Left ventricle myocardium superior (tissue), 1 donor: Measurements from ENCODE around the gene TK2. TPM values are rescaled to one million over a fixed set of nuclear protein-coding genes. Genes with fewer than 3 reads are reported as not detected.
"Not testable (repeated sequence)": the region's sequence is repeated elsewhere in the genome, so short reads cannot be mapped to it uniquely, and the experiment has no call there.

Experiments
- ATAC-seq: fragments of 200-7000 bp; cut with Tn5 transposase; one replicate; pipeline ENCODE4 v1.9.1; 2020; ENCODE audit warnings: mild to moderate bottlenecking, moderate library complexity
- DNase-seq: peaks from one replicate; pipeline ENCODE4 v3.0.0-alpha.2; 2020
- intact Hi-C: fragments of 100-400 bp; cut with micrococcal nuclease; formaldehyde crosslinking; loops from one replicate; pipeline ENCODE4 v1.11.0; 2022
- total RNA-seq: library from RNA; stranded (reverse); fragmentation: NEBNext Ultra II Directional; extraction: Animal tissue kit (Norgen Biotek cat#: 25700); gene quantifications from one replicate; pipeline ENCODE4 v1.2.1, GENCODE V29; 2021
- donor health status: DM: no; HTN: yes; CAD: no; lungs with severe emphysema.

TK2 gene
- total RNA-seq, 1 donor from 2014 or later, result 16.8 TPM

DNA sequence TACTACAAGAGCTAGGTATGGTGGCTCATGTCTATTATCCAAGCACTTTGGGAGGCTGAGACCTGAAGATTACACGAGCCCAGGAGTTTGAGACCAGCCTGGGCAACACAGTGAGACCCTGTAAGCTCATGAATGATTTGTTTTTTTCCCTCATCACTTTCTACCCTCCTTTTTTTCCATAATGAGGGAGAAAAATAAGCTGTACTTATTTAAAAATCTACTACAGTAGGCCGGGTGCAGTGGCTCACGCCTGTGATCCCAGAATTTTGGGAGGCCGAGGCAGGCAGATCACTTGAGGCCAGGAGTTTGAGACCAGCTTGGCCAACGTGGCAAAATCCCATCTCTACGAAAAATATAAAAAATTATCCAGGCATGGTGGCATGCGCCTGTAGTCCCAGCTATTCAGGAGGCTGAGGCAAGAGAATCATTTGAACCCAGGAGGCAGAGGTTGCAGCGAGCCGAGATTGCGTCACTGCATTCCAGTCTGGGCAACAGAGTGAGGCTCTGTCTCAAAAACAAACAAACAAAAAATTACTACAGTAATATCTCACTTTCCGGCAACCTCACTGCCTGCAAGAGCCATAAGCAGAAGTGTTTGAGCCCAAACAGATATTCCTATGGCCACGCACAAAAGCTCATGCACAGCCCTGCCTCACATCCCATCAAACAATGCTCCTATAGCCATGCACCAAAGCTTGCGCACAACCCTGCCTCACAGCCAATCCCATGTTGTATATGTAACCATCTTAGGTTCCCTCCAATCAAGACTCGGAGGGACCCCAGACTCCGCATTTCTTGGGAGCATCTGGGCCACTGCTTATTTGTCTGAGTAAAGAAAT is 37.4 kb downstream of the TK2 start:
- no peak for DNase-seq
- ATAC-seq, result no peak
- intact Hi-C loops, result no loop called here

DNA sequence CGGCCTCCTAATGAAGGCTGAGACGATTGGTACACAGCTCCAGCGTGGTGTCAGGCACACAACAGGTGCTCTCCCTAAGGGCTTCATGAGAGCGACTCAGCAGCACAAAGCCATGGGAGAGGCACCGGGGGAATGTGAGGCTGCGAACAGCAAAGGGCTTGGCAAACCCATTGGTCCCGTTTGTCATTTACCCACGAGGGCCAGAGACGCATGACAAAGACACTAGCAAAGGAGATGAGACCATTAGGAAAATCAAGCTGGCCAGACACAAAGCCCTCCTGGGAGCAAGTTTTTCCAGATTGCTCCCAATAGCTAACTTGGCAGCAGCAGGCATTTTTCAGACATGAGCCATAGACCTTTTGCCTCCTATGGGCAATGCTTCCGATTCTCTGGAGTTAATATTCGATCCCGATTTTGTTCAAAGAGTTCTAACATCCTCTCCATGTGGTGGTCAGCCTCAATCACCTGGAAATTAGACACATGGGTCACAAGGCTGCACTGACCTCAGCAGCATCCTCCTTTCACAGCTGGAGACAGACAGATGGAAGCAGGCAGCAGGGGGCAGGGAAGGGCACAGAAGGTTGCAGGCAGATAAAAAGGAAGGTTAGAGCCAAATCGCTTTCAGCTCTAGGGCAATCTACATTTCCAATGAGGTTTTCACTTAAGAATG is 38.2 kb downstream of the TK2 start:
- ATAC-seq, result peak; percentile 21
- DNase-seq, result peak; percentile 62
- intact Hi-C loops, result no loop called here

DNA sequence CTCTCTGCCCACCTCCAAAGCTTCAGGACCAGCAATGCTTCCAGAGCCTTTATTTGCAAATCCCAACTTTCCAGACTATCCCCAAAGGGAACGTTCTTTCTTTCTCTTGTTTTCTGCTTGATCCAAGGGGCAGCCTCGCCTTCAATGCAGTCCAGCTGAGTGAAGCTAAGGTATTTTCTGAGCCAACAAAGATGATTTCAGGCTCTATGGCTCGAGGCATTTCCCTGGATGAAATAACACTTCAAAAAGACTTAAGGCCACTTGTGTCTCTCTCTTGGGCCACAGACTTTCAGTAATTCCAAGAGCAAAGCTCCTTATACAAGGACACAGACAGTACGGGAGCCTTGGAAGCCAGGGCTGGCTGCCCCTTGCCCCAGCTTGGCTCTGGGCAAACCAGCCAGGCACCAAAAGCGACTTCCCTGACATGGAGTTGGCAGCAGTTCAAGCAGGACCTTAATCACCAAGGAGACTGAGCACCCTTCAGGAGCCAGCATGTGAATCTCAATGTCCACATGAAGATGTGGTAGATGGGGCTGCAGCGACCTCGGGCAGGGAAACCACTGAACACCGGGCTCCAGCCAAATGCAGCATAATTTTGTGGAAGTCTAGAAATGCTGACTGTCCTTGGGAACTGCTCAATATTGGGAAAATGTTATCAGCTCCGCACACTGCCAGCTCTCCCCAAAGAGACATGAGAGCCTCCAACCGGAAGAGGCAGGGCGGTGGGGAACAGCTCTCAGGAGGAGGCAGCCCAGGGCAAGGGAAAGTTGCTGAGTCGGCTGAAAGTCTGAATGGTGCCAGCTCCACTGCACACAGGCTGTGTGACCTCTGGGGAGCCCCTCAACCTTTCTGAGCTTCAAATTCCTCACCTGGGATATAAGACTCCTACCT is 39.0 kb downstream of the TK2 start:
- intact Hi-C loops, result no loop called here
- peak; percentile 48 for ATAC-seq
- DNase-seq, result peak; percentile 58

DNA sequence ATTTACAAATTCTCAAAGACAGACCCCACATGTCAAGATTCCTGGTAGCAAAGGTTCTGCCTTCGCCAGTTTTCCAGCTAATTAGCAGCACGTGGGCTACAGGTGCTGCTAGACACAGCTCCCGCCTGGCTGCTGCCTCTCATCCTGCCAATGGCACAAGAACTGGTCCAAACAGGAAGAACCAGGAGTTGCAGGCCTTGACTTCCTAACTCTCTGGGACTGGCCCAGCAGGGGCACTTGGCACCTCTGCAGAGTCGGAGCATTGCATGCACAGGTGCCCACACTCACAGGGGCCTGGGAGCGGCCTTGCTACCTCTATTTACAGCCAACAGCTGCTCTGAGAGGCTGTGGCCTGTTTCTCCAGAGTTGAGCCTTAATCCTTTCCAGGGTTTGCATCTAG is 39.6 kb downstream of the TK2 start:
- intact Hi-C loops, result no loop called here
- no peak for DNase-seq
- no peak for ATAC-seq

DNA sequence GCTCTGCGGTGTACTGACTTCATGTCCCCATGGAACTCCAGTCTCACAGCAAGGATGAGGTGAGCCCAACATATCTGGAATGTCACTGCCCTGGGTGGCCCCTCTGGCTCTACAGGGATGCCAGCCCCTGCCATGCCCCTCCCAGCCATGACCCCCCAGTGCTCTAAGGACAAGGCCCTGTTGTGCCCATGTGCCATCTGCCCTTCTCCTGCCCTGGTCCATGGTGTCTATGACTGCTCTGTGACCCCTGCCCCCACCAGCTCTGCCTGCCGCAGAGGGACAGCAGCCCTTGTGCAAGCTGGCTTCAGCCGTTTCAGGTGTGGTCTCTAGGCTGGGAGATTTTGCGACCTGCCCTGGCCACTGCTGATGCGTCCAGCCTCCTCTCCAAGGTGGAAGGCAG is 40.3 kb downstream of the TK2 start:
- ATAC-seq (no peak), DNase-seq (no peak)
- intact Hi-C loops, result no loop called here

DNA sequence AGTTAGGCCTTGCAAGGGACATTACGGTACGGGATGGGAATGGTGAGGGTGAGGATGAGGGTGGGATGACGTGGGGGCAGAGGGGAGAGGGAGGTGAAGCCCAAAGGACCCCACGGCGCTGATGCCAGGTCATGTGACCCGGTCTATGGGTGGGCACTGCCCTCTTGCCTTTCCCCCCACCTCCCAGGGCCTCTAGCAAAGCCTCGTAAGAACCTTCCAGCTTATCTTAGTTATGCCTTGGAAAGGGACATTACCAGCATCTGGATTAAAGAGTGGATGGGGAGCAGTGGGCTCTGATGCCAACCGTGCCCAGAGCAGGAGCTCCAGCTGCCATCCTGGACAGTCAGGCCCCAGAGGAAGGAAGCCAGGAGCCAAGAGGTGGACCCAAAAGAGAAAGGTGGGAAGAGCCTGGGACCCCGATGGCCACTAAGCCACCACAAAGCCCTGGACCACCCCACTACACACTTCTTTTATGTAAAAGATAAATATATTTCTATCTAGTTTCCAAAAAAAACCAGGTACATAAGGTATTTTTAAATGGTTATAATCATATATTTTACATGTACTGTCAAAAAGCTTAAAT is 40.9 kb downstream of the TK2 start:
- intact Hi-C loops, result no loop called here
- ATAC-seq, result no peak
- no peak for DNase-seq

DNA sequence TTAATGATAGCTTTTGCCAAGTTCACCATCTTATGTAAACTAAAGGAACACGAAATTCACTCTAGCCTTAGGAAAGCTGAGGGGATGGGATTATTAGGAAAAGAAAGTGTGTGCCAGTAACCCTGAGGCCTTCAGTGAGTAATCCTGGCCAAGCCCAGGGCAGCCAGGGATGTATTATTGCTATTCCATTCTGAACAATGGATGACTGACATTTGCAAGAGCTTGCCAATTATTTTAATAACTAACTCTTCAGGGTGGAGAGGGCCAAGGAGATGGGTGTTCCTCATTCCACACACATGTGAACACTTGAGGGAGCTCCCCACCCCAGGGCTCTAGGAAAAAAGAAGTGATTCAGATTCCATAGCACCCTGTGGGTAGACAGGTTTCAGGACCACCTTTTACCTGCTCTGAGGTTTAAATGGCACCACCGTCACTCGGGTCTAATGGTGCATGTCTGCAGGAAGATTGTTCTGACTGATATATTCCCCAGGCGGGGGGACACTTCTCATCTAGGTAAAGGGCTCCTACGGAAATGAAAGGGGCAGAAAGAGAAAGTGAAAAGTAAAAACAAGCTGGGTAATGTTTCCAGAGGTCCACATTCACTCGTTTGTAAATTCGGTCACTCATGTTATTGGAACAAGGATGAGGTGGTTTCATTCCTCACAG is 41.5 kb downstream of the TK2 start:
- intact Hi-C loops, result no loop called here
- ATAC-seq (peak; percentile 21), DNase-seq (no peak)

DNA sequence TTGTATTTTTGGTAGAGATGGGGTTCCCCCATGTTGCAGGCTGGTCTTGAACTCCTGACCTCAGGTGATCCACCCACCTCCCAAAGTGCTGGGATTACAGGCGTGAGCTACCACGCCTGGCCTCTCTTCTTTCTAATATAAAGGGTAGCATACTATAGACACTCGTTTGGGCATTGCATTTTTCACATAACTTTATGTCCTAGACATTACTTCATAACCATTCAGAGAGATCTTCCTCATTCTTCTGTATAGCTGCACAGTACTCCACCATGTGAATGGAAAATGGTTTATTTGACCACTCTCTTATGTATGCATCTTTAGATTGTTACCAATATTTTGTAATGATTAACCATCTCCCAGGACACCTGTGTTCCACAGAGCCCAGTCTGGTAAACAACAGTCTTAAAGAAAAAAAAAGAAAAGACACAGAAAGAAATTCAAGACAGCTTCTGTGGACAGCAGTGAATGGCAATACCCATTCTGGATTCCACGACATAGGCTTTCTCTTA is 42.1 kb downstream of the TK2 start:
- no peak for DNase-seq
- intact Hi-C loops, result no loop called here
- no peak for ATAC-seq

DNA sequence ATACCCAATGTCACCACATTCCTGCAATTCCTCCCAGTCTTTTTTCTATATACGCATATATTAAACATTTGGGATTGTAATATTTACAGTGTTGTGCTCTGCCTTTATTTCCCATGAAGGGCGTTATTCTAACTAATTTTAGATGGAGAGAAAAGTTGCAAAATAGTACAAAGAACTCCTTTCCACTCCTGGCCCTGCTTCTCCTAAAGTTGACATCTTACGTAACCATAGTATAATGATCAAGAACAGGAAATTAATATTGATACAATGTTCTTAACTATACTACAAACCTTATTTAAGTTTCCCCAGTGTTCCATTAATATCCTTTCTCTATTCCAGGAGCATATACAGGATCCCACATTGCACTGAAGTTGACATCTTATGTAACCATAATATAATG is 46.3 kb downstream of the TK2 start:
- no peak for DNase-seq
- intact Hi-C loops, result no loop called here
- ATAC-seq, result no peak

DNA sequence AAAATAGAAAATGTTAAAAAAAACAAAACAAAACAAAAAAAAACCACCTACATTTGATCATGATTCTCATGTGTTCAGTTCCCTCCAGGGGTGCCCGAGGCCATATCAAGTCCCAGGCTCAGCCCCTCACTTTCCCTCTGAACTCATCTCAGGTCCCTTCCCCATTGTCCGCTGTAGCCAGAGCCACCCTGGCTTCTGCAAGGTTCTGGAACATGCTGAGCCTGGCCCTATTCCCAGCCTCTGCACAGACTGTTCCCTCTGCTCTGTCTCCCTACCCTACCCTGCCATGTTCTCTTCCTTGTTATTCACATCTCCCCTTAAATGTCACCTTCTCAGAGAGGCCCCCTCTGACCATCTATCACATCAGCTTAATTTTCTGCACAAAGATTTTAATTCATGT is 46.9 kb downstream of the TK2 start:
- intact Hi-C loops, result no loop called here
- ATAC-seq (peak; percentile 93), DNase-seq (peak; percentile 73)

DNA sequence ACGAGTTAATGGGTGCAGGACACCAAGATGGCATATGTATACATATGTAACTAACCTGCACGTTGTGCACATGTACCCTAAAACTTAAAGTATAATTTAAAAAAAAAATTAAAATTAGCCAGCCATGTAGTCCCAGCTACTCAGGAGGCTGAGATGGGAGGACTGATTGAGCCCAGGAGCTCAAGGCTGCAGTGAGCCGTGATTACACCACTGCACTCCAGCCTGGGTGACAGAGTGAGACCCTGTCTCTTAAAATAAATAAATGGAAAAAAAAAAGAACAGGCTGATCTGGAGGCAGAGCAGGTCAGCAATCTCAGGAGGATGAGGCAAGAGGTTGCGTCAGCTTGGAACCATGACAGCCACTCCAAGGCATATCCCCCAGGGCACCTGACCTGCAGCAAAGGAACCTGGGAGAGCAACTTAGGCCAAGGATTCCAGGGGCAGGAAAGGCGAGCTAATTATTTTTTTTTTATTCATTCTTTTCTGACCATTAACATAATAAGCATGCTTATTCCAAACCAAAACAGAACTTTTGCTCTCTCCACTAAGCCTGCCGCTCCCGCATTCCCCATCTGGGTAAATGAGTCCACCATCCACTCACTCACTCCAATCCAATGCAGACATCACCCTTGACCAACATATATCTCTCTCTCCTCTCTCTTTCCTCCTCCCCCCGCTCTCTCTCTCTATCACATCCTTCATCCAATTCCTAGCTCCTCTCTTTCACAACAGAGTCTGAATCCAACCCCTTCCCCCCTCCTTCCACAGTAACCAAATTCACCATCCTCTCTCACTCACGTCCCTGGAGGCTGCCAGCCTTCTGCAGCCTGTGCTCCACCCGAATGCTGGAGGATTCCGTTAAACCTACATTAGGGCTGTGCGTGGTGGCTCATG is 47.7 kb downstream of the TK2 start:
- intact Hi-C loops, result no loop called here
- ATAC-seq, result peak; percentile 92
- peak; percentile 74 for DNase-seq

DNA sequence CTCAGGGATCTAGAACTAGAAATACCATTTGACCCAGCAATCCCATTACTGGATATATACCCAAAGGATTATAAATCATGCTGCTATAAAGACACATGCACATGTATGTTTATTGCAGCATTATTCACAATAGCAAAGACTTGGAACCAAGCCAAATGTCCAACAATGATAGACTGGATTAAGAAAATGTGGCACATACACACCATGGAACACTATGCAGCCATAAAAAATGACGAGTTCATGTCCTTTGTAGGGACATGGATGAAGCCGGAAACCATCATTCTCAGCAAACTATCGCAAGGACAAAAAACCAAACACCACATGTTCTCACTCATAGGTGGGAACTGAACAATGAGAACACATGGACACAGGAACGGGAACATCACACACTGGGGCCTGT is 48.4 kb downstream of the TK2 start:
- DNase-seq, ATAC-seq, intact Hi-C loops: not testable (repeated sequence)

DNA sequence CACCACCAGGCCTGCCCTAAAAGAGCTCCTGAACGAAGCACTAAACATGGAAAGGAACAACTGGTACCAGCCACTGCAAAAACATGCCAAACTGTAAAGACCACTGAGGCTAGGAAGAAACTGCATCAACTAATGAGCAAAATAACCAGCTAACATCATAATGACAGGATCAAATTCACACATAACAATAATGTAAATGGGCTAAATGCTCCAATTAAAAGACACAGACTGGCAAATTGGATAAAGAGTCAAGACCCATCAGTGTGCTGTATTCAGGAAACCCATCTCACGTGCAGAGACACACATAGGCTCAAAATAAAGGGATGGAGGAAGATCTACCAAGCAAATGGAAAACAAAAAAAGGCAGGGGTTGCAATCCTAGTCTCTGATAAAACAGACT is 52.0 kb downstream of the TK2 start:
- intact Hi-C loops, DNase-seq, ATAC-seq: not testable (repeated sequence)

DNA sequence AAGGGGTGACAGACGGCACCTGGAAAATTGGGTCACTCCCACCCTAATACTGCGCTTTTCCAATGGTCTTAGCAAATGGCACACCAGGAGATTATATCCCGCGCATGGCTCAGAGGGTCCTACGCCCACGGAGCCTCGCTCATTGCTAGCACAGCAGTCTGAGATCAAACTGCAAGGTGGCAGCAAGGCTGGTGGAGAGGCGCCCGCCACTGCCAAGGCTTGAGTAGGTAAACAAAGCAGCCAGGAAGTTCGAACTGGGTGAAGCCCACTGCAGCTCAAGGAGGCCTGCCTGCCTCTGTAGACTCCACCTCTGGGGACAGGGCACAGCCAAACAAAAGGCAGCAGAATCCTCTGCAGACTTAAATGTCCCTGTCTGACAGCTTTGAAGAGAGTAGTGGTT is 53.7 kb downstream of the TK2 start:
- ATAC-seq, intact Hi-C loops, DNase-seq: not testable (repeated sequence)

DNA sequence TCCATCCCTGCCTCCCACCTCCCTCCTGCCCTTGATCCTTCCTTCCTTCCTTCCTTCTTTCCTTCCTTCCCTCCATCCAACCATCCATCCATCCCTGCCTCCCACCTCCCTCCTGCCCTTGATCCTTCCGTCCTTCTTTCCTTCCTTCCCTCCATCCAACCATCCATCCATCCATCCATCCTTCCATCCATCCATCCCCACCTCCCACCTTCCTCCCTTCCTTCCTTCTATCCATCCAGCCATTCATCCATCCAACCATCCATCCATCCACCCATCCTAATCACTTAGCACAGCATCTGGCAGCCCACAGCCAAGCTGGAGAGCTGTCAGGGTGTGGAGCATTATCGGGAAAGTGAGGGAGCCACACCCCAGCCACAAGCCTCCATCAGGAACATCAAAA is 54.5 kb downstream of the TK2 start:
- ATAC-seq (no peak), DNase-seq (no peak)
- intact Hi-C loops, result no loop called here

DNA sequence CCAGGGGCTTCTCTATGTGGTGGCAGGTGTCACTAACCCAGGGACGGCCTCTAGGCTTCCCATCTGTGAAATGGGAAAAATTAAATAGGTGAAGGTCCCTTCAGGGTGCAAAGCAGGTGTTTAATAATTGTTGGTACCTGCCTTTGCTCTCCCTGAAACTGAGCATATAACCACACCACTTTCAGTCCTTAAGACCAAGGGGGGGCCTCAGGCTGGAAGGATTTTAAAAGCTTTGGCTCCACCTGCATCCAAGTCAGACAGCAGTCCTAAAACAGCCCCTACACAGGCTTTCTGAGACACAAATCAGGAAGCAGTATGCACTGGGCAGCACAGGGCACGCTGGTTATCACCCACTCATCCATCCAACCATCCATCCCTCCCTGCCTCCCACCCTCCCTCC is 55.0 kb downstream of the TK2 start:
- intact Hi-C loops, result no loop called here
- ATAC-seq (no peak), DNase-seq (no peak)

DNA sequence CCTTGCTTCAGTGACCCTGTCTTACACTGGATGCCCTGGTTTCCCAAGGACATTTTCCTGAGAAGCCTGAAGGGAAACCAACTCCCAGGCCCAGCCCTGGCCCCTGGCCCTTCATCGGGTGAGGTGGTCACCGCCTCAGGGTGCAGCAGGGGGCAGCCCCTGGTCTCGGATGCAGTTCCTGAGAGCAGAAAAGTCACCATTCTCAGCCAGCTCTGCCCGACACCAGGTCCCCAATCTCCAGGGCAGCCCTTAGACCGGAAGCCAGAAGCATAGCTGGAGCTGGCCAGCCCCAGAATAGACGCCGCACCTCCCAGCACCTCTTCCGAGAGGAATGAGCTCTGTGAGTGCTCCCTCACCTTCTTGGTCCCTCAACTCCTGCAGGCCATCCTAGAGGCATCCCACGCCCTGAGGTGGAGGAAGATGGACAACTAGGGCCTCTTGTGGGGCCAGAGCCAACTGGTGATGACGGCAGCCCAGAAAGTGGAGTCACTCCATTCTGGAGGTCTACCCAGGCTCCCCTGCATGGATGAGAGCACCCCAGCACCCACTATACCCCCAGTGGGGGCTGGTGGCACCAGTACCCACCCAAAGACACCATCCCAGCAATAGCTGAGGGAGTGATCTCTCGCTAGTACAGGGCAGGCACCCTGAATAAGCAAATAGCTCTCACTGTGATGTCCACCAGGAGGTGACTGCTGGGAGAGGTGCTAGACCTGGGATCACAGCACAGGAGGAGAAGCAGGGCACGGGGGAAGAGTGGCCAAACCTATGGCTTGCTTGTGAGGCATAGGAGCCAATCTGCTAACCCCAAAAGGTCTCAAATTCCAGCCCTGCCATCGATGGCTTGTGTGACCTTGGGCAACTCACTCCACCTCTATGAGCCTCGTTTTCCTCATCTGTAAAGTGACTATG is 56.2 kb downstream of the TK2 start:
- ATAC-seq (no peak), DNase-seq (peak; percentile 3)
- intact Hi-C loops, result no loop called here
